ENCODE data around the gene DNAJA3.

The DNAJA3 gene

DNA sequence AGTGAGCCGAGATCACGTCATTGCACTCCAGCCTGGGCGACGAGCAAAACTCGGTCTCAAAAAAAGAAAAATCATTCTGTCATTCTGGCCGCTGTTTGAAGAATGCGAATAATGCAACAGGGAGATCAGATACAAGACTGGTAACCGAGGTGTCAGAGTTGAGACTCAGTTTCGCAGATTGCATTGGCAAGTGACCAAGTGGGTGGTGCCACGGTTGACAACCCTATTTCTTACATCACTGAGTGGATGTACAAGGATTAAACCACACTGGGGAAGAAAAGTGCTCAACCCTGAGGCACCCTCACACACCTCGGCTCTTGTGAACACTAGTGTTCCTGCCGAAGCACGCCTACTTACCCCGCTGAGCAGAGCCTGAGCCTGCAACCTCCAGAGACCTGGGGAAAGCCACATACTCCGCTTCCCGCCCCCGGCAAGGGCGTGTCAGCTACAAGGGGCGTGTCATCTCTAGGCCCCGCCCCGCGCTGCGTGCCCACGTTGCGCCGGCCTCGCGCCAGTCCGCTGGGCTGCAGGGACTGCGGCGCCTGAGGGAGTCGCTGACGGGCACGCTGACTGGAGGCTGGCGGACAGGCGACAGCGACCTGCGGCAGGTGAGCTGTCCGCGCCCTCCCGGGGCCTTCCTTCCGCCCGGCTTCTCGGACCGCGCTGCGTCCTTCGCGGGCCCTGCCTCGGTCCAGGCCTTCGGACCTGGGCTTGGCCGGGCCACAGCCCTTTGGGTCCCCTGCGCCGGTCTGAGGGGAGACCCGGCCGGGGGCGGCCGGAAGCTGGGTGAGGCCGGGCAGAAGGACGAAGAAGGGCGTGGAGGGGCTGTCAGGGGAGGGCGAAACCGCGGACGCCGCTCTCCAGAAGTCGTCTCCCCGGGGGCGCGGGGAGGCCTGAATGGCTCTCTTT, 50.5 kb downstream of the DNAJA3 start, which contains the start of gene HMOX2:
HMOX2 (plus strand) TSS at position 519 of the 909 bp plus-strand sequence. CDS start 29,127 bp downstream, outside the sequence.
- no peaks in the 10 kb centered on the region for H3K27me3 ChIP-seq (ENCODE audit: insufficient read depth, low read length)
- H3K9ac ChIP-seq (ENCODE audit: low read depth, low read length), result peak within 1 kb of the TSS; percentile 71; the same call in 1 of the 2 replicates
- H3K27ac ChIP-seq (ENCODE audit: low read length), result no peak within 1 kb of the TSS
- no peaks in the 10 kb centered on the region for H3K4me1 ChIP-seq (ENCODE audit: insufficient read depth, low read length)
- no peaks in the 10 kb centered on the region for H3K9me3 ChIP-seq (ENCODE audit: insufficient read depth, low read depth, low read length)
- peaks cover 5% of the 10 kb centered on the region for H3K36me3 ChIP-seq (ENCODE audit: insufficient read depth, low read depth, low read length)
- H3K4me3 ChIP-seq (ENCODE audit: low read length), result peak within 1 kb of the TSS; percentile 70

DNA sequence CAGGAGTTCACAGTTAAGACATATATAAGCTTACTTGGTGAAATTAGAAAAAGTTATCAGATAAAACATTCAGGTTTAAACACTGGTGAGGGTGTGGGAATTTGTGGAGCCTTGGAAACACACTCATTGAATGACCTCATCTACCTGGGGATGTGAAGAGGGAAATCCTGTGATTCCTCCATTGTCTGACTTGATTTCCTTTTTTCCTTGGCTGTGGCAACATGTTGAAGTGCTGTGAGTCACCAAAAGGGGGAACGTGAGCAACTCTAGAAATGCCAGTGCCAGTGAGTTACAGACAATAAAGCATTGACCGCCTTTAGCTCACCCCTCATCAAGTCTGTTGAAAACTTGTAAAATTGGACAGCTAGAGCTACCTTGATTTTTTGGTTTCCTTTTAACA, 52.3 kb downstream of the DNAJA3 start:
- no peaks in the 10 kb centered on the region for H3K4me1 ChIP-seq (ENCODE audit: insufficient read depth, low read length)
- no peak overlapping the region for H3K27ac ChIP-seq (ENCODE audit: low read length)
- H3K9ac ChIP-seq (ENCODE audit: low read depth, low read length), result peak overlapping the region; percentile 33; the same call in 1 of the 2 replicates

DNA sequence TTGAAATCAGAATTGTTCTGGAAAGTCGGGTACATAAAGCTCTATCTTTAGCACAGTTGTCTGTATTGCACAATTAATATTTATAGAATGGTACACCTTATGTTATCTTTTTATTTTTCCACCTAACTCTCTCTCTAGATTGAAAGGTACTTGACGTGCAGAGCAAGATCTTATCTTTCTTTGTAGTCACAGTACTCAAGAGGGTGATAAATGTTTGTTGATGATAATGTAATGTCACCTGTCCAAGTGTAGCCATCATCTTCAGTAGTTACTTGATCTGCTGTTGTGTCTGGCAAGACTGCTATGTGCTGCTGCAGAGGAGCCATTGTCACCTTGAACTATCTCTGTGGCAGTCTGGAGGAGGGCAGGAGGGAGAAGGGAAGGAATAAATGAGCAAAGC, 55.9 kb downstream of the DNAJA3 start:
- Histone ChIP-seq H3K27me3 (ENCODE audit: insufficient read depth, low read length) (no peaks in the 10 kb centered on the region), H3K4me1 (ENCODE audit: insufficient read depth, low read length) (no peaks in the 10 kb centered on the region), H3K36me3 (ENCODE audit: insufficient read depth, low read depth, low read length) (peaks cover 3% of the 10 kb centered on the region; the same call in 1 of the 2 replicates), H3K27ac (ENCODE audit: low read length) (no peak overlapping the region), H3K4me3 (ENCODE audit: low read length) (no peak overlapping the region), H3K9me3 (ENCODE audit: insufficient read depth, low read depth, low read length) (no peaks in the 10 kb centered on the region), H3K9ac (ENCODE audit: low read depth, low read length) (no peak overlapping the region)

More for the DNA sequence above, 52.3 kb downstream of the DNAJA3 start:
- Histone ChIP-seq H3K27me3 (ENCODE audit: insufficient read depth, low read length) (no peaks in the 10 kb centered on the region), H3K9me3 (ENCODE audit: insufficient read depth, low read depth, low read length) (no peaks in the 10 kb centered on the region), H3K4me3 (ENCODE audit: low read length) (peak overlapping the region; percentile 38; the same call in 1 of the 2 replicates), H3K36me3 (ENCODE audit: insufficient read depth, low read depth, low read length) (no peaks in the 10 kb centered on the region)

DNA sequence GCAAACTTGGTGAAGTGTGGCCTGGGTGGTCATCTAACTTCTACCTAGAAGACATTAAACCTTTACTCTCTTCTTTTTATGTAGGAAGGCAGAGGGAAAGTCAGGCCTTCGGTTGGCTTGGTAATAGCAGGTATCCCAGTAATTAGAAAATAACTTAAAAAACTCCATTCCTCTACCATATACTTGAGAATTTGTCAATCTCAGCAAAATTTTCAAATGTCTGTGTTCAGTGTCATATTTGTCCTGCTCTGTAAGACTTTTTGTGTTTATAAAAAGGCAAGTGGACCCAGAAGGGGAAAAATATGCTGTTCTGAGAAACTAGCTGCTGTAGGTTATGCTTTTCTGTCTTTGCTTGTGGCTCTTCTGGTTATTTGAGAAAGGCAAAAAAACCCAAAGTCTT, 56.3 kb downstream of the DNAJA3 start:
- no peaks in the 10 kb centered on the region for H3K9me3 ChIP-seq (ENCODE audit: insufficient read depth, low read depth, low read length)
- no peak overlapping the region for H3K4me3 ChIP-seq (ENCODE audit: low read length)
- peaks cover 3% of the 10 kb centered on the region; the same call in 1 of the 2 replicates for H3K36me3 ChIP-seq (ENCODE audit: insufficient read depth, low read depth, low read length)
- H3K4me1 ChIP-seq (ENCODE audit: insufficient read depth, low read length), result no peaks in the 10 kb centered on the region
- H3K9ac ChIP-seq (ENCODE audit: low read depth, low read length), result no peak overlapping the region
- H3K27me3 ChIP-seq (ENCODE audit: insufficient read depth, low read length), result no peaks in the 10 kb centered on the region
- H3K27ac ChIP-seq (ENCODE audit: low read length), result no peak overlapping the region

DNA sequence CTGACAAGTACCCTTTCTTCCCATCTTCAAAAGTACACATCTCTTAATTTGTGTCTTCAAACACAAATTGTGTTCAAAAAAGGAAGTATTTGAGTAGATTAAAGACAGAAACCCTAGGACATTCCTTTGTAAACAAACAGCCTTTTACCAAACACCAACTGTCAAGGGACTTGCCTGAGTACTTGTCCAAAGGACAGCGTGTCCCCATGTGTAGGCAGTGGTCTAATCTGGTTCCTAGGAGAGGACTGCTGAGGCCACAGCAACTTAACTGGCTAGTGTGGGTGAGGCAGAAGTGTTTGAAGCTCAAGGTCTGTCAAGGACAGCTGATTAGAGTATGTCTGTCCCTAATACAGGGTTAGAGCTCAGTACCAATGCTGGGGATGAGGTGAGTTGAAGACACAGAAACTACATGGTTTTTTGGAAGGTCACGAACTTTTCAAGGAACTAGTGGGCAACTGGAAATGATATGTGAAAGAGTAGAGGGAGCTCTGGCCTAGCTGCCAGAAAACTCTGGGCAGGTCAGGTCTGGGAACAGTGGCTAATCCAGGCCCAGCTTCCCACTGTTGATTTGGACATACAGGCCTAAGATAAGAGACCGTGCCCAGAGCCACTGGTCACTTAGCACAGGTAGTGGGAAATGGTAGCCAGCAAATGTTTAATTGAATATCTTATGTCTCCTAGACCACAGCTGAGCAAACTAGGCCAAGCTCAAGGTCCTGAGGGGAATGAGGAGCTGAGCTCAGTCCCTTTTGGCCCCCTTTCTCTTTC, 60.6 kb downstream of the DNAJA3 start:
- H3K9ac ChIP-seq (ENCODE audit: low read depth, low read length), result no peak overlapping the region
- peaks cover 3% of the 10 kb centered on the region; the same call in 1 of the 2 replicates for H3K36me3 ChIP-seq (ENCODE audit: insufficient read depth, low read depth, low read length)
- H3K27ac ChIP-seq (ENCODE audit: low read length), result no peak overlapping the region

DNA sequence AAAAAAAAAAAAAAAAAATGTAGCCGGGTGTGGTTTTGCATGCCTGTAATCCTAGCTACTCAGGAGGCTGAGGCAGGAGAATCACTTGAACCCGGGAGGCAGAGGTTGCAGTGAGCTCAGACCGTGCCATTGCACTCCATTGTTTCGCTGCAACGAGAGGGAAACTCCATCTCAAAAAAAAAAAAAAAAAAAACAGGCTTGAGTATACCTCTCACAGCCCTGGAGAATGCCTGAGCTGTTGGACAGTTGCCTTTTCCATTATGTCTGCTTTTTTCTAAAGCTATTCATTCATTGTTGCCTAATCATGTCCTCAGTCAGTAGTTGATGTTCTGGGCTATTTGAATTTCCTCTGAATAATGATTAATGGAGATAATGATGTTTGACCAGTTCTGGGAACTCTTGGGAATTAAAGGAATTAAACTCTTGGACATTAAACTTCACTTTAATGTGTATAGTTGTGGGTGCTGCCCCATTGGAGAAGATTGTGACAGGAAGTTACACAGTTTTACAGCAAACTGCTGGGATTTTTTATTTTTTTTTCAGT, 62.4 kb downstream of the DNAJA3 start:
- no peak overlapping the region for H3K9ac ChIP-seq (ENCODE audit: low read depth, low read length)
- no peak overlapping the region for H3K4me3 ChIP-seq (ENCODE audit: low read length)
- no peaks in the 10 kb centered on the region for H3K27me3 ChIP-seq (ENCODE audit: insufficient read depth, low read length)
- no peaks in the 10 kb centered on the region for H3K9me3 ChIP-seq (ENCODE audit: insufficient read depth, low read depth, low read length)
- no peaks in the 10 kb centered on the region for H3K4me1 ChIP-seq (ENCODE audit: insufficient read depth, low read length)
- no peak overlapping the region for H3K27ac ChIP-seq (ENCODE audit: low read length)
- H3K36me3 ChIP-seq (ENCODE audit: insufficient read depth, low read depth, low read length), result peaks cover 3% of the 10 kb centered on the region; the same call in 1 of the 2 replicates

More for the DNA sequence above, 60.6 kb downstream of the DNAJA3 start:
- Histone ChIP-seq H3K27me3 (ENCODE audit: insufficient read depth, low read length) (no peaks in the 10 kb centered on the region), H3K9me3 (ENCODE audit: insufficient read depth, low read depth, low read length) (no peaks in the 10 kb centered on the region), H3K4me1 (ENCODE audit: insufficient read depth, low read length) (no peaks in the 10 kb centered on the region), H3K4me3 (ENCODE audit: low read length) (no peak overlapping the region)

DNA sequence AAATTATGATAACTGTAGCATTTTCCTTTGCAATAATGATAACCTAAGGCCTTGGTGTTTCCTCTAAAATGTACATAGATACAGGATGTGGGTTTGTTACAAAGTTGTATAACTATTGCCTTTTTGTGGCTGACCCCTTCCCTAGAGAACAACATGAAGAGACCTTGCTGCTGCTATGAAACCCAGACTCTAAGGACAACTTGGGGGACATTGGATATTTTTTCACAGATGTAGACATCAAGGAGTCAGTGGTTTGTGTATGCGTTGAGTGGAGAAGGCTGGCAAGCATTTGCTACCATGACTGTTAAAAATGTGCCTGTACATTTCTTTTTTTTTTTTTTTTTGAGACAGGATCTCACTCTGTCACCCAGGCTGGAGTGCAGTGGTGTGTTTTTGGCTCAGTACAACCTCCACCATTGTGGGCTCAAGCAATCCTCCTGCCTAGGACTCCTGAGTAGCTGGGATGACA, 62.9 kb downstream of the DNAJA3 start:
- Histone ChIP-seq H3K27ac (ENCODE audit: low read length) (no peak overlapping the region), H3K4me1 (ENCODE audit: insufficient read depth, low read length) (no peaks in the 10 kb centered on the region), H3K4me3 (ENCODE audit: low read length) (no peak overlapping the region), H3K9me3 (ENCODE audit: insufficient read depth, low read depth, low read length) (no peaks in the 10 kb centered on the region), H3K27me3 (ENCODE audit: insufficient read depth, low read length) (no peaks in the 10 kb centered on the region), H3K9ac (ENCODE audit: low read depth, low read length) (no peak overlapping the region), H3K36me3 (ENCODE audit: insufficient read depth, low read depth, low read length) (peaks cover 3% of the 10 kb centered on the region; the same call in 1 of the 2 replicates)

DNA sequence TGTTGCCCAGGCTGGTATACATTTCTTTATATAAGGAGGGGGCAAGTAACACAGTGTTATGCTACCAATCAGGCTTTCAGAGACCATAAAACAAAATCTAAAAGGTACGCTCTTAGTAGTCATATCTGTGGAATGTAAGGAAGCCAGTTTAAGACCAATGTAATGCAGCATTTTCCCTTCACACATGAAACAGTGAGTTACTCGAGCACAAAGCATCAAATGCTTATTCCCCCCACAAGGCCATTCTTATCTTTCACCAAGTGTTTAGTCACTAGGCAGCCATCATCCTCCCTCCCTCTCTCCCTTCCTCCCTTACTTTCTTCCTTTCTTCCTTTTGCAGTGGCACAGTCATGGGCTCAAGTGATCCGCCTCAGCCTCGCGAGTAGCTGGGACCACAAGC, 63.4 kb downstream of the DNAJA3 start:
- no peak overlapping the region for H3K9ac ChIP-seq (ENCODE audit: low read depth, low read length)
- H3K27ac ChIP-seq (ENCODE audit: low read length), result no peak overlapping the region
- no peaks in the 10 kb centered on the region for H3K27me3 ChIP-seq (ENCODE audit: insufficient read depth, low read length)
- no peak overlapping the region for H3K4me3 ChIP-seq (ENCODE audit: low read length)
- no peaks in the 10 kb centered on the region for H3K4me1 ChIP-seq (ENCODE audit: insufficient read depth, low read length)
- H3K36me3 ChIP-seq (ENCODE audit: insufficient read depth, low read depth, low read length), result peaks cover 3% of the 10 kb centered on the region; the same call in 1 of the 2 replicates
- H3K9me3 ChIP-seq (ENCODE audit: insufficient read depth, low read depth, low read length), result no peaks in the 10 kb centered on the region

DNA sequence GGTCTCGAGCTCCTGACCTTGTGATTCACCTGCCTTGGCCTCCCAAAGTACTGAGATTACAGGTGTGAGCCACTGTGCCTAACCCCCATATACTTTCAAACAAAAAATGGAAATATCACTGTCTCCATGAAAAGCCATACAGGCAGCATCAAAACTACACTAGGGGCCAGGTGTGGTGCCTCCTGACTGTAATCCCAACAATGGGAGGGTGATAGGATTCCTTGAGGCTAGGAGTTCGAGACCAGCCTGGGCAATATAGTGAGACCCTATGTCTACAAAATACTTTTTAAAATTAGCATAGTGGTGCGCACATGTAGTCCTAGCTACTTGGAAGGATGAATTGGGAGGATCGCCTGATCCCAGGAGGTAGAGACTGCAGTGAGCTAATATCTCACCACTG, 66.2 kb downstream of the DNAJA3 start:
- no peaks in the 10 kb centered on the region for H3K9me3 ChIP-seq (ENCODE audit: insufficient read depth, low read depth, low read length)
- no peak overlapping the region for H3K4me3 ChIP-seq (ENCODE audit: low read length)
- H3K9ac ChIP-seq (ENCODE audit: low read depth, low read length), result no peak overlapping the region
- no peak overlapping the region for H3K27ac ChIP-seq (ENCODE audit: low read length)
- peaks cover 13% of the 10 kb centered on the region for H3K4me1 ChIP-seq (ENCODE audit: insufficient read depth, low read length)
- H3K27me3 ChIP-seq (ENCODE audit: insufficient read depth, low read length), result no peaks in the 10 kb centered on the region
- peaks cover 3% of the 10 kb centered on the region; the same call in 1 of the 2 replicates for H3K36me3 ChIP-seq (ENCODE audit: insufficient read depth, low read depth, low read length)

DNA sequence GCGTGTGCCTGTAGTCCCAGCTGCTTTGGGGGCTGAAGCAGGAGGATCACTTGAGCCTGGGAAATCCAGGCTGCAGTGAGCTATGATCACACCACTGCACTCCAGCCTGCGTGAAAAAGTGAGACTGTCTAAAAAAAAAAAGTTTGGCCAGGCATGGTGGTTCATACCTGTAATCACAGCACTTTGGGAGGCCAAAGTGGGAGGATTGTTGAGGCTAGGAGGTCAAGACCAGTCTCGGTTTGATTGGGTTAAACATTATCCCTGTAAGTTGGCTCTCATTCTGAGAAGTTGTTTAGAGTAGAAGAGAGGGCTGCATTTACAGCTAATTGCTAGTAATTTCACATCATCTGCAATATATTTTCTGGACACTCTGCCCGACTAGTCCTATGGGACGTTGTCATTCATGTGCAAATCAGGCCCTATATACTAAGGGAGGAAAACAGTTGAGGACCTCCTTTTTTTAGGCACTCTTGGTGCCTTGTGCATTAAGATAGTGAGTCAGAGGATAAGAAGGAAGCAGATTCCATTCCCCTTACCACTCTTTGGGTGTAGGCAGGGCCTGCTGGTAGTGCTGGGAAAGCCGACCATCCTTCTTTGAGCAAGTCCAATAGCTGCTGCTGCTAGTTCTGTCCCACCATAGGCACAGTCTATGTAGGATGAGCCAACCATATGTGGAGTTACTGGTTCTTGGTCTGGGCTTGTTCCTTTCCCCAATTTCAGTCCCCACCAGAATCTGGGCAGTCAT, 69.2 kb downstream of the DNAJA3 start:
- H3K4me1 ChIP-seq (ENCODE audit: insufficient read depth, low read length), result peaks cover 15% of the 10 kb centered on the region
- no peaks in the 10 kb centered on the region for H3K9me3 ChIP-seq (ENCODE audit: insufficient read depth, low read depth, low read length)
- no peak overlapping the region for H3K9ac ChIP-seq (ENCODE audit: low read depth, low read length)
- no peaks in the 10 kb centered on the region for H3K27me3 ChIP-seq (ENCODE audit: insufficient read depth, low read length)
- peaks cover 3% of the 10 kb centered on the region; the same call in 1 of the 2 replicates for H3K36me3 ChIP-seq (ENCODE audit: insufficient read depth, low read depth, low read length)
- no peak overlapping the region for H3K4me3 ChIP-seq (ENCODE audit: low read length)
- H3K27ac ChIP-seq (ENCODE audit: low read length), result no peak overlapping the region

DNA sequence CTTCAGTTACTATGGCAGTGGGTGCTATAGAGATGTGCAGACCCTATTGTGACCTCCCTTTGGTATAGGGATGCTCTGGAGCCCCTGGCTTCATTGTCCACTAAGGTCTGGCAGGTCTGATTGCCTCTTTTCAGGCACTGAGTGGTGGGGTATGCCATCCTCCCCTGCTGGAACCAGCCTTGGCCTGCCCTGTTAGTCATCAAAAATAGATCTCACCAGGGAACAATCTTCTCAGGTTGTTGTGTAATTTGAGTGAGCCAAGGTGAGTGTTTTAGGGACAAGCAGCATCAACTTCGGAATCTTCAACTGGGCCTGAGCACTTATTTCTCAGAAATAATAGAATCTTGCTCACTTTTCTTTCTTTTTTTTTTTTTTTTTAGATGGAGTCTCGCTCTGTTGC, 70.1 kb downstream of the DNAJA3 start:
- Histone ChIP-seq H3K9me3 (ENCODE audit: insufficient read depth, low read depth, low read length) (no peaks in the 10 kb centered on the region), H3K4me3 (ENCODE audit: low read length) (no peak overlapping the region), H3K9ac (ENCODE audit: low read depth, low read length) (no peak overlapping the region), H3K36me3 (ENCODE audit: insufficient read depth, low read depth, low read length) (peaks cover 3% of the 10 kb centered on the region; the same call in 1 of the 2 replicates), H3K27me3 (ENCODE audit: insufficient read depth, low read length) (no peaks in the 10 kb centered on the region), H3K27ac (ENCODE audit: low read length) (no peak overlapping the region), H3K4me1 (ENCODE audit: insufficient read depth, low read length) (peaks cover 21% of the 10 kb centered on the region)

Measured in iPS-20b (cell line).